Retina (tissue), 1 donor: ENCODE results near the gene CD82.
A peak's percentile ranks its signal among the peaks of the same experiment; 100 is the strongest.

Experiments used
- DNase-seq: peaks from one replicate; pipeline ENCODE4 v3.0.0-alpha.2; 2016

The CD82 gene

DNA sequence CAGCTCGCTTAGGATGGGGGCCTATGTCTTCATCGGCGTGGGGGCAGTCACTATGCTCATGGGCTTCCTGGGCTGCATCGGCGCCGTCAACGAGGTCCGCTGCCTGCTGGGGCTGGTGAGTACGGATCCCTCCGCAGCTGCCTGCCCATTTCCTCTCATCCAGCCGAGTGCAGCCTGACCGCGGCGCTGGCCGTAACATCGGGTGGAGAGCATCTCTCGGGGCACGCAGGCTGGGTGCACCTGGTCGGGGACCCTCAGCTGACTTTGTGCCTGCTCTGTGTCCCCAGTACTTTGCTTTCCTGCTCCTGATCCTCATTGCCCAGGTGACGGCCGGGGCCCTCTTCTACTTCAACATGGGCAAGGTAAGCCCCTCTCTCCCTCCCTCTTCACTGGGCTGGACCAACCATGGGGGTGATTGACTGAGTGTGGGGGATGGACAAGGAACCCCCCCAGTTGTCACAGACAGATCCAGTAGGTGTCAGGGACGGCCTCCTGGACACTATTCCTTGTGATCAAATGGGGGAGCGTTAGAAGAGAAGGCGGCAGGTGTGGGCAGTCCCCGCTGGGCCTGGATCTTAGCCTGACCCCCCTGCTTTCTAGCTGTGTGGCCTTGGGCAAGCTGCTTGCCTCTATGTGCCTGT, 39.7 kb downstream of the CD82 start:
- DNase-seq: no peak

DNA sequence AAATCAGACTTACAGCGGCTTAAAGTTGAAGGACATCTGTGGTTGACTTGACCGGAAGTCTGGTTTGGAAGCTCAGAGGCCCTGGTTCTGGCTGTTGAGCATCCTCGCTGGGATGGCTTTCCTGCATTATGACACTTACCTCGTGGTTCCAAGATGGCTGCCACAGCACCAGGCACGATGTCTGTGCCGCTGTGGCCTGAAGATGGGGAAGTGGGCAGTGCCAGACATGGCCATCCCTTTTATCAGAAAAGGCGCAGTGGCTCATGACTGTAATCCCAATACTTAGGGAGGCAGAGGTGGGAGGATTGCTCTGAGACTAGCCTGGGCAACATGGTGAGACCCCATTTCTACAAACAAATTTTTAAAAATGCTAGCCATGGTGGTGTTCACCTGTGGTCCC, 40.5 kb downstream of the CD82 start:
- no peak for DNase-seq

DNA sequence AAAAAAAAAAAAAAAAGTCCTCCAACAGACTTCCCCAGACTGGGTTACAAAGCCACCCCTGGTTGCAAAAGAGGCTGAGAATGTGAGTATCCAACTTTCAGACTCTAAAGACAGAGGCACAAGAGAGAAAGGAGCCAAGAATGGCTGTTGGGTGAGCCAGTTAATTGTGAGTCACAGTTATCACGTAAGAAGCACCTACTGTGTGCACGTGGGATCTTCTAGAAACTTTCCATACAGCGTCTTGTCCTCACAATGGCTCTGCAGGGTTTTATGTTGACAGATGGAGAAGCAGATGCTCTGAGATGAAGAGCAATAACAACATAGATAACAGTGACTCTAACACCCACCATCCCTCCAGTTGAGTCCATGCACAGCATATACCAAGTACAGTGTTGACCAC, 41.0 kb downstream of the CD82 start:
- no peak for DNase-seq

DNA sequence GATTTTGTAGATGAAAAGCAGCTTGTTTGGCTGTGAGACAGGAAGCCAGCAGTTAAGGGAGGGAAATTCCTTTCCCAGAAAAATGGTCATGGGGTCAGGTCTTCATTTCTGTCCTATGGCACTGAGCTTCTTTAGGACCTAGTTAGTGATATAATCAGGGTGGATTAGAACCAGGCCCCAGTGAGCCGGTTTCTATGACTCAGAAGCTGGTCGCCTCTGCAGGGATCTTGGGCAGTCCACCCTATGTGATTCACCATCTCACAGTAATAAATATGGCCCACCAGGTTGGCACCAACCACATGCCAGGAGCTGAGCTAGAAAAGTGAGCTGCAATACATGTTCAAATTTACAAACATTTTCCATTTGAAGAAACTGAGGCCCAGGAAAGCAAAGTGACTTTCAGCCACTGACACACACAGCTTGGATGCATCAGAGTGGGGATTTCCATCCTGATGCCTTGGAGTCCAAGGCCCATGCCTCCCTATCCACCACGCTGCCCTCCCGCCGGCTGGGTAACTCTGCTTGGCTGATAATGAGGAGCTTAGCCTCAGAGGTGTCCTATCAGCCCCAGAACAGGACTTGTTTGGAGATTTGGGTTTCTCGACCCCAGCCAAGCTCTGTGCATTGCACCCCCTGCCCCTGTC, 42.0 kb downstream of the CD82 start:
- DNase-seq: no peak

DNA sequence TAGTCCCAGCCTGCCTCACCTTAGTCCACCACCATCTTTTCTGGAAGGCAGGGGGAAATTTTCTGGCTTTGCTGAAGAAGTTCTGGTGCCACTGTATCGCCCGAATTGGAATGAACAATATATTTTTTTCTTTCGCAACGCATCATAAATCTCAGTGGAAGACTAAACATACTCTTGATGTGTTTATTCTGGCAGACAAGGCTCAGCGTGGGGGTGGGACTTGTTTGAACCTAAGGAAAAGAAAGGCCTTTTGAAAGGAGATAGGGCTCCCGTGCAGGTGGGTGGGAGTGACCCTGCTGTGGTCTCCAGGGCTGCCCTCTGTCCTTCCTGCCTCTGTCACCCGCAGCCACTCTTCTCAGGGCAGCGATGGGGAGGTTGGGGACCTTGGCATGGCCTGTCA, 42.5 kb downstream of the CD82 start:
- no peak for DNase-seq

DNA sequence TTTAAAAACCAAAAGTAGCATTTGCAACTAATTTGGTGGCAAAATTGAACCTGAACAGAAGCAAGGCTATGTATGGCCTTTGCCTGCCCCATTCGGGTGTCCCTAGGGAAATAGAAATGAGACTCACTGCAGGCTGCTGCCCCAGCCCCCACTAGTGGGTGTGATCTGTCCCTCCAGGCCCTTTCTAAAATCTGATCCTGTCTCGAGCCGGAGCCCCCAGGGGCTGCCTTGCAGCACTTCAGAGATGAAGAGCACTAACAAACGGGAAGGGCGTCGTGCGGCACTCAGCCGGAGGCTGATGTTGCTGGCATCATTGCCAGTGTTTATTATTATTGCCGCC, 43.2 kb downstream of the CD82 start:
- no peak for DNase-seq

DNA sequence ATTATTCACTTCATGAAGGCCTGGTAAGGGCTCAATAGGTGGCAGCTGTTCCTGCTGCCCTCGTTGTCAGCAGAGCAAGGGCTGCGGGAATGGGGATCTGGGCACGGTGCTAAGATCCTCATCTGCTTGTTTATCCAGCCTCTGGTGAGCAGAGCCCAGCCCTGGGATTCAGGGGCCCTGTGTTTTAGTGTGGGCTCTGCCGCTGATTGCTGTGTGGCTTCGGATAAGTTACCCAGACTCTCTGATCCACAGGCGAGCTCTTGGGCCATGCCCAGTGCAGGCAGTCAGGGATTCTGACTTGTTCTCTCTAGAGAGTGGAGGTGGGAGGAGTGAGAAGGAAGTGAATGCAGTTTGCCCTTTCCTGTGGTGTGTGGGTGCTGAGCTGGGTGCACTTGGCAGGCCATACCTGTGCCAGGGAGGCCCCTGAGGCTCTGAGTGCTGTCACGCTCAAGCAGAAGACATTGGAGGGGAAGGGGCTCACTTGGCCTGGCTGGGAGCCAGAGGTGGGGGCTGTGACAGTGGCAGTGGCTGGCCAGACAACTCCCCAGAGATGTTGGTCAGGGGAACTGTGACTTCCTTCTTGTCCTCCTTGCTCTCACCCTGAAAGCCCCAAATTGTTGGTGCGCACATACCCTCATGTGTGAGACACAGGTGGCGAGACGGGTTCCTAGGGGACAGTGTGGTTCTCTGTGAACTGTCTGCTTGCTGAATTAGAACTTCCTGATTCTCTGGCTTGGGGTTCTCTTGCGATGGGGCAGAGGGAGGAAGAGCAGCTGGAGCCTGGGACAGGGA, 43.7 kb downstream of the CD82 start:
- no peak for DNase-seq

DNA sequence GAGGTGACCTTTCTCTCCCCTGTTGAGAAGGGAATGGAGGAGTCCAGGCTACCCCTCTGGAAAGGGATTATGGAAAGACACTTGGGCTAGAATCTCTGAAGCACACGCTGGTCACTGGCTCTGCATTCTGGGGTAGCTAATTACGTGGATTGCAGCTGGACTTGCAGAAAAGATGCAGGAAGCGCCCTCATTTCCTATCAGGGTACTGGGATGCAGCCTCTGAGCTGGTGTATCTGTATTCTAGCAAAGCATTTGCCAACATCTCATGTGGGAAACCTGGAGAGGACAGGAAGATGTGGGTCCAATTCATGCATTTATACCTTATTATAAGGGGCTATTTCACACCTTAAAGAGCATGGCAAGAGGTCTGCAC, 44.3 kb downstream of the CD82 start:
- DNase-seq: no peak

DNA sequence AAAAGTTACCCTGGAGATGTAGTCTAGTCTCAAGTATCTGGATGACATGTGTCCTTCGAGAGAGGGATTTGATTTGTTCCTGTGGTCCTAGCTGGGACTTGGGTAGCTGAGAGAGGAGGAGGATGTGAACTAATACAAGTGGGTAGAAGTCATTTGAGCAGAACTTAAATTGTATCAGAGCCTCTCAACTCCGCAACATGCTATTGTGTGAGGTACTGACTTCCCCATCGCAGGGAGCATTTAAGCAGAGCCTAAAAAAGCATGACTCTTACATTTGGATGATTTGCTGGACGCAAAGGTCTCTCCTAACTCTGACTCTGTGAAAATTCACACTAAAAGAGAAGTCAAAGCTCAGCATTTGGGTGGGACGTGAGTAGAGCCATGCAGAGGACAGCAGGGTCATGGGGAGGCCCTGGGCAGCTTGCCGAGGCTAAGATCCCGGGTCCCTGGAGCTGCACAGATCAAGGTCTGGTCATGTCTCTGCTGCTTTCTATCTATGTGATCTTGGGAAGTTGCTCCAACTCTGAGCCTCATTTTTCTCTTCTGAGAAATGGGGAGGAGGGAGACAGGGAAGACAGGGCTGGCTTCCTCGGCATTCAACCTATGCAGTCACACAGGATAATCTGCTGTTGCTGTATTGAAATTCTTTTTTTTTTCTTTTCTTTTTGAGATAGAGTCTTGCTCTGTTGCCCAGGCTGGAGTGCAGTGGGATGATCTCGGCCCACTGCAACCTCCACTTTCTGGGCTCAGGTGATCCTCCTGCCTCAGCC, 44.9 kb downstream of the CD82 start:
- no peak for DNase-seq

DNA sequence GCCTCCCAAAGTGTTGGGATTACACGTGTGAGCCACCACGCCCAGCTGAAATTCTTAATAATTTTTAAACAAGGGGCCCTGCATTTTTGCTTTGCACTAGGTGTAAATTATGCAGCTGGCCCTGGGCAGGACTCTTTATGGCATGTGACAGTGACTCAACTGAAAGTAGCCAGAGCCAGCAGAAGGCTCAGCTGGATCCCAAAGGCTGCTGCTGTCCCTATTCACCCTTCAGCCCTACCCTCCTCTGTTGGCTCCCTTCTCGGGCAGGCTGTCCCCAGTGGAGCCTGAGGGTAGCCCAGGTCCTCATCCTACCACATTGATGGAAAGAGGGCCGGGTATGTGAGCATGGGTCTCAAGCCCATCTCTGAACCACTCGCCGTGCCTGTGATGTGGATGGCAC, 45.6 kb downstream of the CD82 start:
- no peak for DNase-seq

DNA sequence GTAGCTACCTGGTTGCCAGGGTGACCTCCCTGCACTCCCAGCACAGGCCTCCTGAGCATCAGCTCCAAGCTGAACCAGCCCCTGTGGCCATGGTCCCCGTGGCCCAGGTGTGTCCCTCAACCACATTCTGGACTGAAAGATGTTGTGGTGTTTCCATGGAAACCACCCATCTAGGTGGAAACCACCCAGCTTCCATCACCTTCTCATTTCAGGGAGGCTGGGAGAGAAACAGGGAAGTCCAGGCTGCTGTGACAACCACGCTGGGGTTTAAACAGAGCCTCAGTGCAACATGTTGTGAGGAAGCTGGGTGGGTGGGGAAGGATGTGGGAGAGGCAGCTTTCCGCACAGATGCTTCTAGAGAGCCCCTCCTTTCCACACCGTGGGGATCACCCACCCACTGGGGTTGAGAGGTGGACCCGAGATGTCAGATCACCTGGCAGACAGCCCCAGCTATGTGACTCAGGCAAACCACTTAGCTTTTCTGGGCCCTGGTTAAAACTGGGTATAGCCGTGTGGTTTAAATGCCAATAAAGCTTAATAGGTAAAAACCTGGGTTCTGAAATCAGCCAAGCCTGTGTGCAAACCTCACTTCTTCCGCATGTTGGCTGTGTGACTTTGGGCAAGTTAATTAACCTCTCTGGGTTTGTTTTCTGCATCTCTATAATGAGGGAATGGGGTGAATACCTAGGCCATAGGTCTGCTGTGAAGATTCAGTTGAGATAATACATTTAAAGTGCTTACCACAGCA, 46.4 kb downstream of the CD82 start:
- no peak for DNase-seq

DNA sequence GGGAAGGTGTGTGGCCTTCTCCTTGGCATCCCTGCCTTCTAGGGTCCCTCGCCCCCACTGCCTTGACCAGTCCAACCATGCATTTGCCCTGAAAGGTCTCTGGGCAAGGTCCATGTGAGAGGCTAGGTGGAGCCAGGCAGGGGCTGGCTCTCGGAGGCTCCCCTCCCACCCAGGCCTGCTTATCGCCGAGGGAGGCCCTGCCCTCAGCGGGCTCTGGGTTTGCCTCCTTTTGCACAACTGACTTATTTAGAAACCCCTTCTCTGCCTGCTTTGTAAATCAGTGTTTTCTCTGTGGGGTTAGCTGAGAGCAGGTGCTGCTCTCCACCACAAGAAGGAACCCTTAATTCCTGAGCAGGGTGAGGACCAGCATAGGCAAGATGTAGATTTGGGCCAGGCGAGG, 47.7 kb downstream of the CD82 start:
- DNase-seq: no peak

DNA sequence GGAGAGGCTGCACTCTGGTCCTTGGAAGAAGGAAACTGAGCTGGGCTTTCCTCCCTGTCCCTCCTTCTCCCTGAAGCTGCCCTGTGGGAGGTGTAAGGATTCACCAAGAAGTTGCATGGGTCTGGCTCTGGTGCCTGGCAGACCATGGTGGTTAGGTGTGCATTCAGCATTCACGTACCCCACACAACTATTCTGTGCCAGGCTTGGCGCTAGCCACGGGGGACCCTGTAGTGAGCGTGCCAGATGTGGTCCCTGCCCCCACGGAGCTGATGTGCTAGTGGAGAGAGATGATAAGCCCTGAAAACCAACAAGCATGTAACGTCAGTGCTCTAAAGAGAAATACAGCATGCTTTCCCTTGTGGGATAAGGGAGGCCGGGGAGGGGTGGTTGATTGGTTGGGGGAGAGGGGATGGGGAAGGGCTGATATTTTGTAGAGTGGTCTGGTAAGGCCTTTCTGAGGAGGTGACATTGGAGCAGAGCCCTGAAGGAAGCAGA, 48.9 kb downstream of the CD82 start:
- DNase-seq: no peak

DNA sequence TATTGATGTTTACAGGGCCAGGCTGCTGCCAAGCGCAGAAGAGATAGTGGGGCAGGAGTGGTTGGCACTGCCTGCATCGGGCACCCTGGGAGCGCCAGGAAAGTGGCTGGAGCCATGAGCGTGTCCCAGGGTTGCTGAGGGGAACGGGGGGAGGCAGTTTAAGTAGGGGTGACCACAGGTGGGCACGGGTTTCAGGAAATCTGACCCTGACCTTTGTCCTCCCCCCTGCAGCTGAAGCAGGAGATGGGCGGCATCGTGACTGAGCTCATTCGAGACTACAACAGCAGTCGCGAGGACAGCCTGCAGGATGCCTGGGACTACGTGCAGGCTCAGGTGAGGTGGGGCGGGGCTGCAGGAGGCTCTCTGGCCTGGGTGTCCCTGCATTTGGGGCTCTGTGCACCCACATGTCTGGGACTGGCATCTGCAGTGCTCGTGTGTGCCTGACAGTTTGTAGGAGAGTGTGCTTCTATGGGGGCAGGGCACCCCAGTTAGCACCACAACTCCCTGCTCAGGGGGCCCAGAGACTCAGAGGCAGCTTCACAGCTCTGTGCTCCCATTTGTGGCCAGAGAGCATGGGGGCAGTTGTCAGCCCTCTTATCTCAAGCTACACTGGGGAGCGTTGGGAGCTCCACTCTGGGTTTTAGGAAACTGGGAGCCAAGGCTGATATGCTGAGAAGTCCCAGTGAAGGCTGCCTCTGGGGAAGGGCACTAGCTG, 49.7 kb downstream of the CD82 start:
- DNase-seq: no peak

DNA sequence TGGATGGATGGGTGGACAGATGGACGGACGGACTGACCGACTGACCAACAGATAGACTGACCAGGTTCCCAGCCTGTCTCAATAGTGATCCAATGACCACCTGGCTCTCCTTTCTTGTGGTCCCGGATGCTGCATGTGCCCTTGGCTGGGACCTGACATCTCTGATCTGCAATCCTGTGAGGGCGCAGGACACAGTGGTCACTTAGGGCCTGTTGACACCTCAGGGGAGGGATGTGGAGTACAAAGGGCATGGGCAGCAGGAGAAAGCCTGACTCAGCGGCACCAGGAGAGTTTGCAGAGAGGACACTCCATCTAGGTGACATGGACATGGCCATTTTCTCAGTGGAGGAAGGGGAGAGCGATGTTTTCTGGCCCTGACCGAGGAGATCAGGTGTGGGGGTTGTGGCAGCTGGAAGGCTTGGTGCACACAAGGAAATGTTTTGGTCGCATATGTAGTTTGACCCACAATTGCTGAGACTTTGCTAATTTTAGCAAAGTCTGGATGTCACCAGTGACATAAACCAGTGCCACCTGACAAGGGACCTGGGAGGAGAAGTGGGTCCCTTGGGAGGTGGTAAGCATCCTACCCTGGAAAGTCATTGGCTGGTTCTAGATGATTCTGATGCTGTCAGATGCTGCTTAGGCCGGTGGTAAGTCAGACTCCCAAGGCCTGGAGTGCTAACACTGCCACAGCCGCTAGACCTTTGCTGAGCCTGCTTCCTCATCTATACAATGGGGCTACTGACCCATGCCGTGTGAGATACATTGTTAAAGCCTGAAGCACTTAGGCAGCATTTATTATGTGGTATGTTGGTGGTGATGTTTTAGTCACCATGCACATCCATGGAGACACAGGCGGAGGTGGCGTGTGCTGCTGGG, 50.7 kb downstream of the CD82 start:
- DNase-seq: no peak

DNA sequence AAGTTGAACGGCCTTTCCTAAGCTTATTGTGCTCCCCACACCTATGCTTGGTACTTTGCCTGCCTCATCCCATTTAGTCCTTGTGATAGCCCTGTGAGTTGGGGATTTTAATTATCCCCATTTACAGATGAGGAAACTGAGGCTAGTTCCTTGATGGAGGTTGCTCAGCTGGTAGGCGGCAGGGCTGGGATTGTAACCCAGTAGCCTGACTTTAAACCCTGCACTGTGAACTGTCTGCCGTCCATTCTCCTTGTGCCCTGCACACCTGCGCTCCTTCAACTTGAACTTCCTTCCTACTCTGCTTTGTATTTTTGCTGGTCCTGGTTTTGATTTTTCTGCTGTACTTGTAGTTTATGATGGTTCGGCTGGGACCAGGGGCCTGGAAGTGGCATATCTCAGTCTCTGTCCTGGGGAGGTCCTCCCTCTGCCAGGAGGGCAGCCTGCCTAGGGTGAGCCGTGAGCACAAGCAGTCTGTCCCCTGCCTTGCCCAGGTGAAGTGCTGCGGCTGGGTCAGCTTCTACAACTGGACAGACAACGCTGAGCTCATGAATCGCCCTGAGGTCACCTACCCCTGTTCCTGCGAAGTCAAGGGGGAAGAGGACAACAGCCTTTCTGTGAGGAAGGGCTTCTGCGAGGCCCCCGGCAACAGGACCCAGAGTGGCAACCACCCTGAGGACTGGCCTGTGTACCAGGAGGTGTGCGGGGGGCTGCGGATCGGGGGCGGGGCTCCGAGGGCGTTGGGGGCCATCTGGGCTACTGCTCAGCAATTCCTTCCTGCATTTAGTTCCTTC, 52.4 kb downstream of the CD82 start:
- DNase-seq: no peak

DNA sequence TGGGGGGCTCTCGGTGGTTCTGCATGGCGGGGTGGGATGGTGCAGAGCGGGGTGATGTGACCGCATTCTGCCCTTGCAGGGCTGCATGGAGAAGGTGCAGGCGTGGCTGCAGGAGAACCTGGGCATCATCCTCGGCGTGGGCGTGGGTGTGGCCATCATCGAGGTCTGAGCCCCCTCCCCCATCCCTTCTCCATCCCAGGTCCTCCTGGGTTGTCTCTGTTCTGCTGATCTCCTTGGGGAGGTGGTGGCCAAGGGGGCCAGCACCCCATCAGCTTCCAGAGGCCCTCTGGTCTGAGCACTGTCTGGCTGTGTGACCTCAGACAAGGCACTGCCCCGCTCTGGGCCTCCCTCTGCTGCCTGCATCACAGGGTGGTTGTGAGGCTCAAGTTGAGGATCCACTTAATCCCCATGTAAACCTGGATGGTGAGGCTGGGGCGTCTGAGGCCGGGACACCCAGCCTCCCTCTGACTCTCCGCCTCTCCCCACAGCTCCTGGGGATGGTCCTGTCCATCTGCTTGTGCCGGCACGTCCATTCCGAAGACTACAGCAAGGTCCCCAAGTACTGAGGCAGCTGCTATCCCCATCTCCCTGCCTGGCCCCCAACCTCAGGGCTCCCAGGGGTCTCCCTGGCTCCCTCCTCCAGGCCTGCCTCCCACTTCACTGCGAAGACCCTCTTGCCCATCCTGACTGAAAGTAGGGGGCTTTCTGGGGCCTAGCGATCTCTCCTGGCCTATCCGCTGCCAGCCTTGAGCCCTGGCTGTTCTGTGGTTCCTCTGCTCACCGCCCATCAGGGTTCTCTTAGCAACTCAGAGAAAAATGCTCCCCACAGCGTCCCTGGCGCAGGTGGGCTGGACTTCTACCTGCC, 53.3 kb downstream of the CD82 start:
- no peak for DNase-seq

DNA sequence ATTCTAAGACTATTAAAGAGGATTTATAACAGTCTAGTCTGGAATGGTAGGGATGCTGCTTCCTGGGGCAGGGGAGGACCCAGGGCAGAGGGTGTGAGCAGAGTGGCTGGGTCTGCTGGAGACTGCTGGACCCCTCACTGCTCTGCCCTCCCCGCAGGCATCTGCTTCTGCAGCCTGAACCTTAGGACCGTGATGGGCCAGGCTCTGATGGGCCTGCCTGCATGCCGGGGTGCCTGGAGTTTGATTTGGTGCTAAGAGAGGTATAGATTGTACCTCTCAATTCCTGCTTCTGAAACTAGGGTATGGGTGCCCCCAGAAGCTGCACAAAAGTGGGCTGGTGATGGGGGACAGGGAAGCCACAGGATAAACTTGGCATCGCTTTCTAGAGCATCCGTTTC, 54.9 kb downstream of the CD82 start:
- no peak for DNase-seq

DNA sequence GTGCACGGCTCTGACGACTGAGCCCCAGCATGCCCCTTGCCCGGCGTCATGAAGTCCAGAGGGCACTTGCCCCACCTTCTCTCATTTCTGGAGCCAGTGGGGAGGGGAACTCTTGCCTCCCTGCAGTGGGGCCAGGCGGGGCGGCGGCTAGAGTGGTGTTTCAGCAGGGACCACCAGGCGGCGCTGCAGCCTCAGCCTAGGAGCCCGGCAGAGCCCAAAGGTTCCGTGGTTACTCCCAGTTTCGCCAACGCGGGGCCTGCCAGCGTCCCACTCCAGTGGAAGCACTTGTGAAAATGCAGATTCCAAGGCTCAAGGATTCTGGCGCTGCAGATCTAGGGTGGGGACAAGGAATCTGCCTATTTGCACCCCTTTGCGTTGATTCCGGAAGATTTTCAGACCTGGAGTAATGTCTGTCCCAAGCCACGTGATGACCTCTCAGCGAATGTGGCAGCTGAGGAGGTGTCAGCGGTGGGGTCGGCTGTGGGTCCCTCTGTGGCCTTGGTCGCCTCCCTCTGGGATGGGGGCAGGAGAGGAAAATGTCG, 55.7 kb downstream of the CD82 start:
- peak; percentile 93 for DNase-seq
